Endothelial cell of umbilical vein (primary cell): ENCODE measurements around the gene GALNT12. TPM values are rescaled to one million over a fixed set of nuclear protein-coding genes. Genes with fewer than 3 reads are reported as not detected.

Experiments used
- BruUV-seq: library from RNA; stranded (reverse); fragments of 400-500 nt; replicated peaks from 2 replicates; lab custom pipeline; 2021; lab: Mats Ljungman, UMichigan
- CTCF ChIA-PET: fragments of 300-600, 350-600 bp; sonication (Branson Sonifier 250); formaldehyde crosslinking; loops from one replicate; lab custom pipeline; 2021; ENCODE audit warnings: antibody characterized with exemption, inconsistent platforms; lab: Charles Lee
- POLR2A ChIA-PET: fragments of 300-600, 350-600 bp; sonication (Branson Sonifier 250); formaldehyde crosslinking; loops from one replicate; lab custom pipeline; 2021; ENCODE audit warnings: antibody characterized with exemption, inconsistent platforms; lab: Charles Lee
- DNase-seq: peaks from one replicate; pipeline ENCODE4 v3.0.0-alpha.2; 2011; ENCODE audit warnings: low read depth, low spot score
- FAIRE-seq: peaks from 2 replicates; lab custom pipeline; 2011; peaks lifted over from hg19 to GRCh38; lab: Jason Lieb, UNC
- H2AFZ ChIP-seq: 2 replicates; pipeline ENCODE4 v1.6.0; 2012; ENCODE audit warnings: low read depth, low read length, control low read depth, inconsistent platforms
- H3K27ac ChIP-seq: 2 replicates; pipeline ENCODE4 v1.5.1; 2011; ENCODE audit warnings: low read depth, mild to moderate bottlenecking, control low read depth, low read length, moderate library complexity; ENCODE audit not compliant: insufficient read depth
- H3K27me3 ChIP-seq, 2 experiments: 2 replicates each; pipeline versions ENCODE4 v1.6.0 to v1.6.1; 2011; ENCODE audit warnings: low read length in 2 of 2, mixed read lengths in 1 of 2; ENCODE audit not compliant: control insufficient read depth in 2 of 2, insufficient read depth in 2 of 2
- H3K36me3 ChIP-seq, 2 experiments: 2 replicates in 1 of 2; 3 replicates in 1 of 2; pipeline ENCODE4 v1.5.1; 2011; ENCODE audit warnings: low read length in 2 of 2, mild to moderate bottlenecking in 1 of 2, moderate library complexity in 1 of 2; ENCODE audit not compliant: control insufficient read depth in 2 of 2, insufficient read depth in 2 of 2; ENCODE audit errors: extremely low read depth in 1 of 2
- H3K4me1 ChIP-seq: 3 replicates; pipeline ENCODE4 v1.5.1; 2011; ENCODE audit warnings: mild to moderate bottlenecking, low read length; ENCODE audit not compliant: control insufficient read depth, insufficient read depth; ENCODE audit errors: extremely low read depth
- H3K4me2 ChIP-seq: 2 replicates; pipeline ENCODE4 v1.6.1; 2011; ENCODE audit warnings: low read length, control low read depth, mixed read lengths; ENCODE audit not compliant: insufficient read depth
- H3K4me3 ChIP-seq, 3 experiments: fragments of 200-600 bp in 1 of 3; sonication (generic), shearing (Covaris generic) in 1 of 3; replicated peaks in 1 of 3; 2 replicates each; pipeline ENCODE4 v1.5.1; 2011 to 2016; ENCODE audit warnings: control low read depth in 3 of 3, low read length in 3 of 3, mild to moderate bottlenecking in 2 of 3, inconsistent platforms in 1 of 3, low read depth in 1 of 3, moderate library complexity in 1 of 3; ENCODE audit not compliant: insufficient read depth in 1 of 3
- H3K79me2 ChIP-seq: 2 replicates; pipeline ENCODE4 v1.6.0; 2012; ENCODE audit warnings: low read length, inconsistent platforms; ENCODE audit not compliant: control insufficient read depth, insufficient read depth
- H3K9ac ChIP-seq: replicated peaks from 2 replicates; pipeline ENCODE3; 2011; ENCODE audit warnings: low read length, control low read depth; ENCODE audit not compliant: insufficient read depth; ENCODE audit errors: extremely low read depth
- H3K9me1 ChIP-seq: replicated peaks from 3 replicates; pipeline ENCODE4 v1.6.0; 2011; ENCODE audit warnings: mild to moderate bottlenecking, low read length; ENCODE audit not compliant: control insufficient read depth, insufficient read depth; ENCODE audit errors: extremely low read depth
- H3K9me3 ChIP-seq: replicated peaks from 2 replicates; pipeline ENCODE4 v1.5.1; 2012; ENCODE audit warnings: low read length, inconsistent platforms; ENCODE audit not compliant: control insufficient read depth, insufficient read depth
- H4K20me1 ChIP-seq: replicated peaks from 2 replicates; pipeline ENCODE3; 2011; ENCODE audit warnings: mild to moderate bottlenecking, low read length; ENCODE audit not compliant: control insufficient read depth, insufficient read depth; ENCODE audit errors: extremely low read depth
- EZH2 ChIP-seq: IDR thresholded peaks from 2 replicates; pipeline ENCODE4 v1.6.1; 2012; ENCODE audit warnings: borderline replicate concordance, low read depth, mild to moderate bottlenecking, moderate library complexity, low read length, inconsistent platforms; ENCODE audit not compliant: severe bottlenecking
- FOS ChIP-seq: IDR thresholded peaks from 2 replicates; pipeline ENCODE4 v1.6.1; 2011; ENCODE audit warnings: mild to moderate bottlenecking, low read length, moderate library complexity, borderline replicate concordance; ENCODE audit not compliant: insufficient read depth
- GATA2 ChIP-seq: IDR thresholded peaks from 2 replicates; pipeline ENCODE4 v1.7.0; 2011; ENCODE audit warnings: low read depth, mild to moderate bottlenecking, moderate library complexity, mixed read lengths, low read length; ENCODE audit not compliant: insufficient read length, insufficient read depth
- JUN ChIP-seq: IDR thresholded peaks from 2 replicates; pipeline ENCODE4 v1.6.1; 2011; ENCODE audit warnings: borderline replicate concordance, low read depth; ENCODE audit not compliant: insufficient read length, insufficient read depth
- MYC ChIP-seq: IDR thresholded peaks from one replicate; pipeline ENCODE4 v1.6.1; 2011; ENCODE audit warnings: mild to moderate bottlenecking, low read depth, low read length
- POLR2A ChIP-seq: IDR thresholded peaks from 2 replicates; pipeline ENCODE4 v1.6.1; 2012; ENCODE audit warnings: low read depth, mild to moderate bottlenecking, control low read depth, low read length
- POLR2AphosphoS5 ChIP-seq: IDR thresholded peaks from 2 replicates; pipeline ENCODE4 v1.6.1; 2012; ENCODE audit warnings: low read depth, mild to moderate bottlenecking, control low read depth, low read length, moderate library complexity; ENCODE audit not compliant: insufficient read depth
- dilution Hi-C: fragments of 300-500 bp; cut with MboI; formaldehyde crosslinking; loops from one replicate; pipeline ENCODE4 v1.15.0; 2019; ENCODE audit warnings: low sequenced_read_pairs; ENCODE audit not compliant: extremely low pct_ligation_motif_present
- intact Hi-C: fragments of 100-400 bp; cut with micrococcal nuclease; formaldehyde crosslinking; loops from one replicate; pipeline ENCODE4 v1.10.0; 2022
- polyA plus RNA-seq, 4 experiments: library from polyadenylated mRNA; depleted of rRNA in 3 of 4; stranded (reverse) in 3 of 4; unstranded in 1 of 4; fragments of >200 nt; gene quantifications; 2 replicates each; pipeline versions ENCODE4 v1.2.1 to v1.2.3, GENCODE V29; 2011 to 2012; ENCODE audit warnings: missing spikeins in 1 of 4
- total RNA-seq: library from RNA; stranded (reverse); gene quantifications from 2 replicates; pipeline ENCODE4 v1.2.3, GENCODE V29; 2021
- TF ChIP-seq, protein P1 (sequence below): IDR thresholded peaks from 2 replicates; pipeline ENCODE4 v1.6.1; 2011; ENCODE audit not compliant: insufficient read depth, insufficient read length
- TF ChIP-seq, protein P2 (sequence below), 2 donors: IDR thresholded peaks; 1 replicate in 1 of 2; 2 replicates in 1 of 2; pipeline ENCODE4 v1.5.1; 2011; ENCODE audit warnings: low read length in 2 of 2, mild to moderate bottlenecking in 2 of 2, moderate library complexity in 2 of 2, control low read depth in 1 of 2, inconsistent platforms in 1 of 2, low read depth in 1 of 2; ENCODE audit not compliant: insufficient read depth in 1 of 2; ENCODE audit errors: extremely low read depth in 1 of 2

GALNT12 gene
- total and polyA plus RNA-seq, 2 donors (not counting 3 experiments of a cell fraction or from before 2014, with no cell fraction given), result 0.26 to 0.44 TPM

DNA sequence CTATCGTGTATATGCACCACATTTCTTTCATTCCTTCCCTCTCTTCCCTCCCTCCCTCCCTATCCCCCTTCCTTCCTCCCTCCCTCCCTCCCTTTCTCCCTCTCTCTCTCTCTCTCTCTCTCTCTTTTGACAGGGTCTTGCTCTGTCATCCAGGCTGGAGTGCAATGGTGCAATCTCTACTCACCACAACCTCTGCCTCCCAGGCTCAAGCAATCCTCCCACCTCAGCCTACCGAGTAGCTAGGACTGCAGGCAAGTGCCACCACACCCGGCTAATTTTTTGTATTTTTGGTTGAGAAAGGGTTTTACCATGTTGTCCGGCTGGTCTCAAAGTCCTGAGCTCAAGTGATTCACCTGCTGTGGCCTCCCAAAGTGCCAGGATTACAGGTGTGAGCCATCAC lies 10.0 kb upstream of the GALNT12 start:
- dilution Hi-C loops (no loop called here), intact Hi-C loops (no loop called here)
- Histone ChIP-seq H3K4me2 (no peak overlapping the region), H3K9me1 (no peaks in the 10 kb centered on the region), H3K36me3 (no peaks in the 10 kb centered on the region), H2AFZ (no peak overlapping the region), H3K4me1 (peaks cover 16% of the 10 kb centered on the region), H3K4me3 (no peak overlapping the region), H3K27ac (no peak overlapping the region), H3K79me2 (peaks cover 19% of the 10 kb centered on the region), H3K27me3 (peaks cover 3 to 10% of the 10 kb centered on the region in 2 experiments), H4K20me1 (no peaks in the 10 kb centered on the region), H3K9ac (no peak overlapping the region), H3K9me3 (no peaks in the 10 kb centered on the region)
- CTCF ChIA-PET, result interaction anchor here (1.9 kb wide), 1 partner anchor 482 kb away, joined by 4 read pairs; no protein-coding TSS in a partner anchor
- BruUV-seq, result no TSS peak
- TF ChIP-seq, protein P1, sequence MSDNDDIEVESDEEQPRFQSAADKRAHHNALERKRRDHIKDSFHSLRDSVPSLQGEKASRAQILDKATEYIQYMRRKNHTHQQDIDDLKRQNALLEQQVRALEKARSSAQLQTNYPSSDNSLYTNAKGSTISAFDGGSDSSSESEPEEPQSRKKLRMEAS, result no peak
- POLR2A ChIA-PET, result interaction anchor here (0.6 kb wide), 1 partner anchor 20 kb away, joined by 4 read pairs; no protein-coding TSS in a partner anchor
- FAIRE-seq (no peak), DNase-seq (no peak)

DNA sequence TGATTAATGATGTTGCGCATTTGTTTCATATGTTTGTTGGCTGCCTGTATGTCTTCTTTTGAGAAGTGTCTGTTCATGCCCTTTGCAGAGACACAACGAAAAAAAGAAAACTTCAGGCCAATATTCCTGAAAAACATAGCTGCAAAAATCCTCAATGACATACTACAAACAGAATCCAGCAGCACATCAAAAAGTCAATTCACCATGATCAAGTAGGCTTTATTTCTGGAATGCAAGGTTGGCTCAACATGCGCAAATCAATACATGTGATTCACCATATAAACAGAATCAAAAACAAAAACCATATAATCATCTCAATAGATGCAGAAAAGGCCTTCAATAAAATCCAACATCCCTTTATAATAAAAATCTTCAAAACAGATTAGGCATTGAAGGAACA lies 9.2 kb upstream of the GALNT12 start:
- Histone ChIP-seq H2AFZ (no peak overlapping the region), H3K4me3 (no peak overlapping the region), H3K36me3 (no peaks in the 10 kb centered on the region), H3K79me2 (peaks cover 17% of the 10 kb centered on the region), H3K9me1 (no peaks in the 10 kb centered on the region), H3K4me1 (peaks cover 16% of the 10 kb centered on the region), H3K27me3 (peaks cover 4 to 13% of the 10 kb centered on the region in 2 experiments), H3K27ac (no peak overlapping the region), H3K9ac (no peak overlapping the region), H3K9me3 (no peaks in the 10 kb centered on the region), H3K4me2 (no peak overlapping the region), H4K20me1 (no peaks in the 10 kb centered on the region)
- FAIRE-seq, result no peak
- DNase-seq, result no peak
- CTCF ChIA-PET, result no interaction called here
- intact Hi-C loops (no loop called here), dilution Hi-C loops (no loop called here)
- no TSS peak for BruUV-seq
- POLR2A ChIA-PET, result no interaction called here
- TF ChIP-seq POLR2AphosphoS5, result no peak
- no peak for TF ChIP-seq POLR2A
- TF ChIP-seq, protein P1, result no peak
- no peak for TF ChIP-seq FOS
- TF ChIP-seq JUN, result no peak
- no peak for TF ChIP-seq EZH2
- TF ChIP-seq MYC, result no peak
- TF ChIP-seq, protein P2, sequence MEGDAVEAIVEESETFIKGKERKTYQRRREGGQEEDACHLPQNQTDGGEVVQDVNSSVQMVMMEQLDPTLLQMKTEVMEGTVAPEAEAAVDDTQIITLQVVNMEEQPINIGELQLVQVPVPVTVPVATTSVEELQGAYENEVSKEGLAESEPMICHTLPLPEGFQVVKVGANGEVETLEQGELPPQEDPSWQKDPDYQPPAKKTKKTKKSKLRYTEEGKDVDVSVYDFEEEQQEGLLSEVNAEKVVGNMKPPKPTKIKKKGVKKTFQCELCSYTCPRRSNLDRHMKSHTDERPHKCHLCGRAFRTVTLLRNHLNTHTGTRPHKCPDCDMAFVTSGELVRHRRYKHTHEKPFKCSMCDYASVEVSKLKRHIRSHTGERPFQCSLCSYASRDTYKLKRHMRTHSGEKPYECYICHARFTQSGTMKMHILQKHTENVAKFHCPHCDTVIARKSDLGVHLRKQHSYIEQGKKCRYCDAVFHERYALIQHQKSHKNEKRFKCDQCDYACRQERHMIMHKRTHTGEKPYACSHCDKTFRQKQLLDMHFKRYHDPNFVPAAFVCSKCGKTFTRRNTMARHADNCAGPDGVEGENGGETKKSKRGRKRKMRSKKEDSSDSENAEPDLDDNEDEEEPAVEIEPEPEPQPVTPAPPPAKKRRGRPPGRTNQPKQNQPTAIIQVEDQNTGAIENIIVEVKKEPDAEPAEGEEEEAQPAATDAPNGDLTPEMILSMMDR (IDR thresholded peaks at IDR 0.05; ENCODE audit: extremely low read depth in 1 of 2, insufficient read depth in 1 of 2, low read depth in 1 of 2, low read length in 2 of 2), result no peak
- no peak for TF ChIP-seq GATA2
